ENCODE results near the gene ANKS1A.

DNA sequence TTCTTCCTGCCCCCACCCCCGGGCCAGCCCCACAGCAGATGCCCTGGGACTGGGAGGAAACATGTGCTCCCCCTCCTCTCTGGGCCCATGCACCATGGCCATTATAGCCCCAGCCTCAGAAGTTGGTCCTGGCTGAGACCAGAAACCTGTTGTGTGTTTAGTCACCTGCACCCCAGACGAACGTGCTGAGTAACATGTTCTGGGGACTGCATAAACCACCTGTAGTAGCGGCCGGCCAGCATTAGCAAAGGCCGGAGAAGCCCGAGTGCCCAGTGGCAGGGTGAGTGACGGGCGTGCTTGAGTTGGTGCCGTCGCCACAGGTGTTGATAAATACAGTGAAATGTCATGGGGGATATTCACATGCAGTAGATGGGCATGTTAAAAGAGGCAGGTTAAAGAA, 178.2 kb downstream of the ANKS1A start:
- TF ChIP-seq, protein P1, sequence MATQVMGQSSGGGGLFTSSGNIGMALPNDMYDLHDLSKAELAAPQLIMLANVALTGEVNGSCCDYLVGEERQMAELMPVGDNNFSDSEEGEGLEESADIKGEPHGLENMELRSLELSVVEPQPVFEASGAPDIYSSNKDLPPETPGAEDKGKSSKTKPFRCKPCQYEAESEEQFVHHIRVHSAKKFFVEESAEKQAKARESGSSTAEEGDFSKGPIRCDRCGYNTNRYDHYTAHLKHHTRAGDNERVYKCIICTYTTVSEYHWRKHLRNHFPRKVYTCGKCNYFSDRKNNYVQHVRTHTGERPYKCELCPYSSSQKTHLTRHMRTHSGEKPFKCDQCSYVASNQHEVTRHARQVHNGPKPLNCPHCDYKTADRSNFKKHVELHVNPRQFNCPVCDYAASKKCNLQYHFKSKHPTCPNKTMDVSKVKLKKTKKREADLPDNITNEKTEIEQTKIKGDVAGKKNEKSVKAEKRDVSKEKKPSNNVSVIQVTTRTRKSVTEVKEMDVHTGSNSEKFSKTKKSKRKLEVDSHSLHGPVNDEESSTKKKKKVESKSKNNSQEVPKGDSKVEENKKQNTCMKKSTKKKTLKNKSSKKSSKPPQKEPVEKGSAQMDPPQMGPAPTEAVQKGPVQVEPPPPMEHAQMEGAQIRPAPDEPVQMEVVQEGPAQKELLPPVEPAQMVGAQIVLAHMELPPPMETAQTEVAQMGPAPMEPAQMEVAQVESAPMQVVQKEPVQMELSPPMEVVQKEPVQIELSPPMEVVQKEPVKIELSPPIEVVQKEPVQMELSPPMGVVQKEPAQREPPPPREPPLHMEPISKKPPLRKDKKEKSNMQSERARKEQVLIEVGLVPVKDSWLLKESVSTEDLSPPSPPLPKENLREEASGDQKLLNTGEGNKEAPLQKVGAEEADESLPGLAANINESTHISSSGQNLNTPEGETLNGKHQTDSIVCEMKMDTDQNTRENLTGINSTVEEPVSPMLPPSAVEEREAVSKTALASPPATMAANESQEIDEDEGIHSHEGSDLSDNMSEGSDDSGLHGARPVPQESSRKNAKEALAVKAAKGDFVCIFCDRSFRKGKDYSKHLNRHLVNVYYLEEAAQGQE (IDR thresholded peaks at IDR 0.05; ENCODE audit: low read depth), result no peak
- no peak for TF ChIP-seq EP300 (IDR thresholded peaks at IDR 0.05; ENCODE audit: borderline replicate concordance)
- no peak for TF ChIP-seq TEAD4 (IDR thresholded peaks at IDR 0.05)
- no peak for TF ChIP-seq RAD21 (IDR thresholded peaks at IDR 0.05; ENCODE audit: low read depth)
- TF ChIP-seq TCF12 (IDR thresholded peaks at IDR 0.05; ENCODE audit: low read depth), result no peak
- no peak for TF ChIP-seq FOXM1 (IDR thresholded peaks at IDR 0.05; ENCODE audit: borderline replicate concordance, low read depth)
- TF ChIP-seq, protein P2, sequence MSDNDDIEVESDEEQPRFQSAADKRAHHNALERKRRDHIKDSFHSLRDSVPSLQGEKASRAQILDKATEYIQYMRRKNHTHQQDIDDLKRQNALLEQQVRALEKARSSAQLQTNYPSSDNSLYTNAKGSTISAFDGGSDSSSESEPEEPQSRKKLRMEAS (IDR thresholded peaks at IDR 0.05), result no peak
- TF ChIP-seq CREB1 (IDR thresholded peaks at IDR 0.05; ENCODE audit: low read depth), result no peak
- TF ChIP-seq ZBTB7A (IDR thresholded peaks at IDR 0.05; ENCODE audit: low read depth), result no peak
- no peak for TF ChIP-seq EGR1 (IDR thresholded peaks at IDR 0.05)
- TF ChIP-seq TAF1 (IDR thresholded peaks at IDR 0.05; ENCODE audit: low read depth), result no peak
- no peak for TF ChIP-seq YY1 (IDR thresholded peaks at IDR 0.05; ENCODE audit: low read depth)
